K562 (cell line): ENCODE results near the gene PBX2. TPM values are rescaled to one million over a fixed set of nuclear protein-coding genes. Genes with fewer than 3 reads are reported as not detected.

Experiments
- ARNT ChIP-seq, 2 experiments: fragments of 450-650 bp; IDR thresholded peaks; 2 replicates each; pipeline ENCODE4 v1.6.1; 2016; ENCODE audit warnings: mild to moderate bottlenecking in 1 of 2
- BDP1 ChIP-seq: IDR thresholded peaks from 3 replicates; pipeline ENCODE4 v1.6.1; 2011; ENCODE audit not compliant: insufficient read length, insufficient read depth
- CREB1 ChIP-seq, 2 experiments: sonication (generic) in 1 of 2; formaldehyde crosslinking in 1 of 2; IDR thresholded peaks; 2 replicates each; pipeline versions ENCODE4 v1.6.1 to v1.8.0; 2012 to 2022; ENCODE audit warnings: inconsistent platforms in 1 of 2, mild to moderate bottlenecking in 1 of 2, missing genetic modification reagents in 1 of 2, moderate library complexity in 1 of 2
- E2F6 ChIP-seq, 2 experiments: IDR thresholded peaks; 2 replicates each; pipeline ENCODE4 v1.6.1; 2011; ENCODE audit warnings: borderline replicate concordance in 1 of 2, control low read depth in 1 of 2, low read depth in 1 of 2, low read length in 1 of 2, mild to moderate bottlenecking in 1 of 2, mixed read lengths in 1 of 2, moderate library complexity in 1 of 2; ENCODE audit not compliant: insufficient read depth in 1 of 2, insufficient read length in 1 of 2, poor library complexity in 1 of 2, severe bottlenecking in 1 of 2; ENCODE audit errors: extremely low read depth in 1 of 2
- HOXB6 ChIP-seq: fragments of 250-450 bp; sonication (Bioruptor Pico); IDR thresholded peaks from 2 replicates; pipeline ENCODE4 v1.5.1; 2022; ENCODE audit warnings: mild to moderate bottlenecking, borderline replicate concordance
- MAZ ChIP-seq, 2 experiments: fragments of 450-650 bp in 1 of 2; sonication (generic) in 1 of 2; formaldehyde crosslinking; IDR thresholded peaks in 1 of 2; conservative IDR thresholded peaks in 1 of 2; 2 replicates each; pipeline versions ENCODE4 v1.4.0 to v1.5.0; 2020; ENCODE audit warnings: mild to moderate bottlenecking in 1 of 2, missing genetic modification reagents in 1 of 2
- NCOA4 ChIP-seq: fragments of 450-650 bp; IDR thresholded peaks from 2 replicates; pipeline ENCODE4 v1.6.1; 2018; ENCODE audit warnings: mild to moderate bottlenecking; ENCODE audit not compliant: partially characterized antibody
- RBM34 ChIP-seq: fragments of 200-400 bp; formaldehyde crosslinking; IDR thresholded peaks from 2 replicates; pipeline ENCODE4 v1.6.1; 2018; ENCODE audit warnings: low read length, borderline replicate concordance; ENCODE audit not compliant: insufficient read depth
- SMAD2 ChIP-seq: fragments of 150-350 bp; IDR thresholded peaks from 2 replicates; pipeline ENCODE4 v1.6.1; 2014; ENCODE audit warnings: low read depth, mild to moderate bottlenecking, low read length
- SNRNP70 ChIP-seq: fragments of 200-400 bp; formaldehyde crosslinking; optimal IDR thresholded peaks from 2 replicates; pipeline ENCODE3; 2017; ENCODE audit warnings: low read depth, low read length
- ZBTB33 ChIP-seq: sonication (generic); formaldehyde crosslinking; IDR thresholded peaks from 2 replicates; pipeline ENCODE4 v1.8.1; 2023; ENCODE audit warnings: mild to moderate bottlenecking, missing genetic modification reagents
- ZNF407 ChIP-seq: fragments of 450-650 bp; IDR thresholded peaks from 2 replicates; pipeline ENCODE4 v1.6.1; 2016; ENCODE audit warnings: low read depth
- ZNF778 ChIP-seq: fragments of 450-650 bp; formaldehyde crosslinking; IDR thresholded peaks from 2 replicates; pipeline ENCODE4 v1.4.0; 2020; ENCODE audit warnings: mild to moderate bottlenecking, moderate library complexity
- ZZZ3 ChIP-seq: fragments of 450-650 bp; IDR thresholded peaks from 2 replicates; pipeline ENCODE4 v1.6.1; 2016; ENCODE audit warnings: antibody characterized with exemption, mild to moderate bottlenecking, moderate library complexity
- polyA plus RNA-seq, 8 experiments: library from polyadenylated mRNA; depleted of rRNA in 4 of 8; stranded (reverse) in 5 of 8; unstranded in 3 of 8; fragments of >200 nt; fragmentation: Nextera tagmentation in 2 of 8; fragmentation: Illumina TruSeq in 1 of 8; extraction: Ambion mirVana in 2 of 8; extraction: Trizol in 1 of 8; gene quantifications; 2 replicates each; pipeline versions ENCODE4 v1.2.1 to v1.2.3, GENCODE V29; 2011 to 2014; ENCODE audit warnings: inconsistent platforms in 1 of 8, missing spikeins in 1 of 8
- total RNA-seq, 7 experiments: library from RNA; depleted of rRNA in 6 of 7; stranded (reverse); fragments of >200 nt in 6 of 7; fragmentation: Illumina TruSeq in 2 of 7; extraction: Trizol in 2 of 7; gene quantifications; 2 replicates each; pipeline versions ENCODE4 v1.2.1 to v1.2.3, GENCODE V29; 2011 to 2021; ENCODE audit warnings: low replicate concordance in 1 of 7

PBX2 gene
- total and polyA plus RNA-seq, 9 of the 15 experiments (the other 6 are each of a cell fraction or from before 2014, with no cell fraction given): 1.9 to 134 (median 62.5) TPM

- no peak for TF ChIP-seq ZNF407
- no peak for TF ChIP-seq ZBTB33
- no peak for TF ChIP-seq ARNT (IDR thresholded peaks at IDR 0.05)
- TF ChIP-seq BDP1: no peak
- TF ChIP-seq SMAD2: no peak
- TF ChIP-seq CREB1 (IDR thresholded peaks at IDR 0.05): 0 out of 2 replicates have a peak, but pooled peaks have one; percentile 25
- no peak for TF ChIP-seq CREB1 (CRISPR knock-in tag; IDR thresholded peaks at IDR 0.05)
- no peak for TF ChIP-seq SNRNP70
- 0 out of 4 replicates have a peak, but pooled peaks of 1 of the 2 experiments have one; percentile 11 for TF ChIP-seq MAZ (CRISPR knock-in tag; conservative IDR thresholded peaks at IDR 0.05 in 1 of 2, IDR thresholded peaks at IDR 0.05 in 1 of 2)
- TF ChIP-seq HOXB6 (CRISPR knock-in tag): no peak
- no peak for TF ChIP-seq ZNF778 (CRISPR knock-in tag)
- TF ChIP-seq E2F6 (IDR thresholded peaks at IDR 0.05; ENCODE audit: borderline replicate concordance in 1 of 2, extremely low read depth in 1 of 2, insufficient read depth in 1 of 2, insufficient read length in 1 of 2, low read depth in 1 of 2, low read length in 1 of 2, poor library complexity in 1 of 2, severe bottlenecking in 1 of 2): peak; percentile 7 to 53
- no peak for TF ChIP-seq ZZZ3
- no peak for TF ChIP-seq NCOA4
- no peak for TF ChIP-seq RBM34
These were observed 37.0 kb downstream of the PBX2 start (continued) for GRCh38 chr6:32152769-32153563.
